Stimulated activated CD8-positive, alpha-beta memory T cell treated with anti-CD3 and anti-CD28 coated beads, Interleukin-4, amount 100 ng/mL, for 1 hour (primary cell): ENCODE results near the gene ENKD1.

Experiments used
- DNase-seq, 2 donors: peaks; one replicate each; pipeline ENCODE4 v3.0.0-alpha.2; 2020; ENCODE audit warnings: low read depth in 2 of 2, low spot score in 1 of 2

The ENKD1 gene

DNA sequence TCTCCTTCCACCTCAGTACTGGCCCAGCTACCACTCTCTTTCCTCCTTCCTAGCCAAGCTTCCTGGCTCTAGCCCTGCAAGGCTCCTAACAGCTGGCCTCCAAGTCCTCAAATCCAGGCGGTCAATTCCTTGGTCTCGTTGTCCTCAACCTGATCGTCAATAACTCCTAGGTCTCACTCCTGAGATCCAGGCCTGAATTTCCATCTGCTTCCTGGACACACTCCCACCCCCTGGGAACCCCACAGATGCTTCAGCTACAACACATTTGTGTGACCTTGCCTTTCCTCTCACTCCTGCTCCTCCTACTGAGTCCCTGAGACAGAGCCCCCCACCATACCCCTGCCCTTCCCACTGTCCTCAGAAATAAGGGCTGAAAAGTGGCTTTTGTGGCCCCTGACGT, 2.3 kb downstream of the ENKD1 start:
- DNase-seq: no peak

DNA sequence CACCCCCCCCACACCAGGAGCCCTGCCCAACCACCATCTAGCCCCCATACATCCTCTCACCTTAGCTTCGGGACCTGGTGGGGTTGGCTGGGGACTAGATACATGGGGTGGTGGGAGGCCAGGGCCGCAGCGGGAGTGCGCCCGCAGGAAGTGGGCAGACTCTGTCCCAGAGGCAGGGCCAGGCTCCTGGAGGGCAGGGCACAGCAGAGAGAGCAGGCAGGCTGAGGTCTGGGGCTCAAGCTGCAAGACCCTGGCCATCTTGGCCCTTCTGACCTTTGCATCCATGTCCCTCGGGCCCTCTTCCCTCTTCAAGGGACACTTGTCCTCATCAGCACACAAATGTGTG, 2.7 kb downstream of the ENKD1 start:
- DNase-seq: no peak

DNA sequence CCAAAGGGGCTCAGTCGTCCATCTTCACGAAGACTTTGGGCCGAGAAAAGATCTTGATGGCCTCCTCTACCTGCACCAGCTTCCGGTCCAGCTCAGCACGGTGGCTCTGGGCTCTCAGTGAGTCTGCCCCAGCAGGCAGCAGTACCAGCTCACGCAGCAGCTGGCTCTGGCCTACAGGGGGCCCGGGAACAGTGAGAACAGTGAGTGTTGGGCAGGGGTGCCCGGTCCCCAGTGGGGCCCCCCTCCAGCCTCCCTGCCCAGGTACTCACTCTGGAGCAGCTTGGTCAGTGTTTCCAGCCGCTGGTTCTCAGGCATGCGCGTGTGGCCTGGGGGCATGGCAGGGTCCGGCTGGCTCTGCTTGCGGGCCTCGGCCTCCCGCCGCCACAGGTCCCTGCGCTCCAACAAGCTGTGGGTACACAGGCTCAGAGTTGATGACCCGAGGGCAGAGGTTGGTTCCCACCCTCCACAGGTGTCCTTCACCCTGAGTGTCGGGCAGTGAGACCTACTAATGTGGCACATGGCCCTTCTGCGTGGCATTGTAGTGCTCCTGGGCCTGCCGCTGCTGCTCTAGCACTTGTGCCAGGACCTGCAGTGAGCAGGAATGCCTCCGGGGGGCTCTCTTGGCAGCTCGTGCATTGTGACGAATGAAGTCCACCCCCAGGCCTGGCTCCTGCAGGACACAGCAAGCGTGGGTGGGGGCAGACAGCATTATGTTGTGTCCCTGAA, 3.2 kb downstream of the ENKD1 start:
- DNase-seq: no peak

DNA sequence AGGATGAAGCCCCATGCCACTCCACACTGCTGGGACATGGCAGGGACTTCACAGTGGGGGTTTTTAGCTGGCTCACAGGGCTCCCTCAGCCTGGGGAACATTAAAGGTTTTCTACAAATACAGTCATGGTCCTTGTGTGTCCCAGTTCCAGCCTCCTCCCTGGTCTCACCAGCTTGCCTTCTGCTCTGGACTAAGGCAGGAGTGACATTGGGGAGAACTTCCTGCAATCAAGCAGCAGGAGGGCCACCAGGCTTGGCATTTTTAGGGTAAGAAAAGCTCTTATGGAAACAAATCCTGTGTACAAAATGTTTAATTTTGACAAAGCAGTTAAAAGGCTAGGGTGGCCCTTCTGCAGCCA, 3.9 kb downstream of the ENKD1 start:
- DNase-seq: no peak

DNA sequence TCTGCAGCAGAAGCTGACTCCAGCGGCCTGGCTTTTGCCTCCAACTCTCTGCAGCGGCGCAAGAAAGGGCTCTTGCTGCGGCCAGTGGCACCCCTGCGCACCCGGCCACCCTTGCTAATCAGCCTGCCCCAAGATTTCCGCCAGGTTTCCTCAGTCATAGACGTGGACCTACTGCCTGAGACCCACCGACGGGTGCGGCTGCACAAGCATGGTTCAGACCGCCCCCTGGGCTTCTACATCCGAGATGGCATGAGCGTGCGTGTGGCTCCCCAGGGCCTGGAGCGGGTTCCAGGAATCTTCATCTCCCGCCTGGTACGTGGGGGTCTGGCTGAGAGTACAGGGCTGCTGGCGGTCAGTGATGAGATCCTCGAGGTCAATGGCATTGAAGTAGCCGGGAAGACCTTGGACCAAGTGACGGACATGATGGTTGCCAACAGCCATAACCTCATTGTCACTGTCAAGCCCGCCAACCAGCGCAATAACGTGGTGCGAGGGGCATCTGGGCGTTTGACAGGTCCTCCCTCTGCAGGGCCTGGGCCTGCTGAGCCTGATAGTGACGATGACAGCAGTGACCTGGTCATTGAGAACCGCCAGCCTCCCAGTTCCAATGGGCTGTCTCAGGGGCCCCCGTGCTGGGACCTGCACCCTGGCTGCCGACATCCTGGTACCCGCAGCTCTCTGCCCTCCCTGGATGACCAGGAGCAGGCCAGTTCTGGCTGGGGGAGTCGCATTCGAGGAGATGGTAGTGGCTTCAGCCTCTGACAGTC, 4.5 kb downstream of the ENKD1 start:
- DNase-seq: no peak

DNA sequence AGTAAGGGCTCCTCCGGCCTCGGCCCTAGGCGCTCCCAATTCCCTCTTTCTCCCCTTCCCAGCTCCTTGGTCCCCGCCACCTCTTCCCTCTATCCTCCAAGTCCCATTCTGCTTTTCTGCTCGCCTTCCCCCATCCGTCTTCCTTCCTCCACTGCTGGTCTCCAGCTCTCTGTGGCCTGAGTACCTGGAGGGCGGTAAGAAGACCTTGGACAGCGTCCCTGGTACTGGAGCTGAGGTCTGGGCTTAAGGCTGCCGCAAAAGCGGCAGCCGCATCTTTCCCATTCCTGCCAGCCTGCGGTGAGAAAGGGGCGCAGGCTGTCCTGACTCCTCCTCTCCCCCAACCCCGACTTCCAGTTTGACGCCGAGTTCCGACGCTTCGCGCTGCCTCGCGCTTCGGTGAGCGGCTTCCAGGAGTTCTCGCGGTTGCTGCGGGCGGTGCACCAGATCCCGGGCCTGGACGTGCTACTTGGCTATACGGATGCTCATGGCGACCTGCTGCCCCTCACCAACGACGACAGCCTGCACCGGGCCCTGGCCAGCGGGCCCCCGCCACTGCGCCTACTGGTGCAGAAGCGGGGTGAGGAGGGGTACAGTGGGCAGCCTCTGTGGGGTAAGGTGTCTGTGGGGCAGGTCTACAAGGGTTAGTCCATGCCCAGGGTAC, 5.3 kb downstream of the ENKD1 start:
- DNase-seq: no peak

DNA sequence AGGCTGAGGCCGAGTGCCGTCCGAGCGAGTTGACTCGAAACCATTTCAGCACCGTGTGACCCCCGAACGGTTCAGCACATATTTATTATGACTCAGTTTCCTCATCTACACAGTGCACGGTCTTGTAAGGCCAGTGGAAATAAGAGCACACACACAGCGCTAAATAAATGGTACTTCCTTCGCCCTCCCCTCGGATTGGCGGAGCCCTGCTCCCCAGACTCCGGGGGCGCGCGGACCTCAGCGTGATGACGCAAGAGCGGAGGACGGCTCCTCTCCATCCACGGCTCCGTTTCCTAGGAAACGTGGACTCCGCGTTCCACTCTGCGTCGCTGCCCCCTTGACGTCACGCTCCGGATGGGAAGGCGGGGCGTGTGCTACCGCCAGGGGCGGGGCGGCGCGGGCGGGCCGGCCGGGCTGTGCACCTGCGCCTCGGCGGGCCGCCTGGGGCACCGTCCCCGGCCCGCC, 6.0 kb downstream of the ENKD1 start, which contains the start of gene PARD6A:
Gene PARD6A, plus strand, starts transcription at position 397 of the 465 bp plus-strand sequence. CDS start 79 bp downstream, outside the sequence.
- peak; percentile 75 to 86 for DNase-seq

DNA sequence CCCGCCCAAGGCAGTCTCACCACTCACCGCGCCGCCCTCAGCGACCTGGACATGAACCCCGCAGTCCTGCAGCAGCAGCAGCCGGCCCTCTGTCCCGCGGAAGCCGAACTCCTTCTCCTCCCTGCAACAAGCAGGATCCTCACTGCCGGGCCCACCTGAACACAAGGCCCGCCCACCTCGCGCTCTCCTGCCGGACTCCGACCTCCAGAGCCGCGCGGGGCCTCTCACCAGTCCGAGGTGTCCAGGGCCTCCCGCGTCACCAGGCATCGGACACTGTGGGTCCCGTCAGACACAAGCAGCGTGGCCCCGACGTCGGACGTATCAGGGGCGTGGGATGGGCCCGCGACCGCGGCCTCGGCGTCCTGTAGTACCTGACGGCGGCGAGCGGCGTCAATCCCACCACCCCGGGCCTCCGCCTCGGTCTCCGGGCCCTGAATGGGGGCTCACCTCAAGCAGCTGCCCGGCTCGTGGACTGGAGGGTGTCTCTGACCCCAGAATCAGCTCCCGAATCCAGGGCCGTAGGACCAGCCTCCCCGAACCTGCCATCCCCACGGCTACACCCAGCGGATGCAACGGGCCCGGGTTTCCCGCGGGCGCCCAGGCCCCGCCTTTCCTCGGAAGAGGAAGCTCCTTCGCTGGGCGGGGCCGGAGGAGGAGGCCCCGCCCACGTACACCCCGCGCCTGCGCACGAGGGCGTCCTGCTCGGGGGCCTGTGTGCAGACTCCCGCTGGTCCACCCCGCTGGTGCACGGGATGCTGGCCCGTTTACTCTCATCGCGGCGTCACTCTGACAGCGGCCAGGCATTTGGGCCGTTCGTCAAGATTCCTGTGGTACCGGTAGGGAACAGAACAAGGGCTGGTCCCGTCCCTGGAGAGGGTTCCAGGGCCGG, 6.6 kb downstream of the ENKD1 start, which contains the start of gene ACD:
Gene ACD, minus strand, starts transcription at position 586 of the 889 bp plus-strand sequence. Its CDS starts 40 bp downstream, at position 546.
- DNase-seq: peak; percentile 76 to 85

DNA sequence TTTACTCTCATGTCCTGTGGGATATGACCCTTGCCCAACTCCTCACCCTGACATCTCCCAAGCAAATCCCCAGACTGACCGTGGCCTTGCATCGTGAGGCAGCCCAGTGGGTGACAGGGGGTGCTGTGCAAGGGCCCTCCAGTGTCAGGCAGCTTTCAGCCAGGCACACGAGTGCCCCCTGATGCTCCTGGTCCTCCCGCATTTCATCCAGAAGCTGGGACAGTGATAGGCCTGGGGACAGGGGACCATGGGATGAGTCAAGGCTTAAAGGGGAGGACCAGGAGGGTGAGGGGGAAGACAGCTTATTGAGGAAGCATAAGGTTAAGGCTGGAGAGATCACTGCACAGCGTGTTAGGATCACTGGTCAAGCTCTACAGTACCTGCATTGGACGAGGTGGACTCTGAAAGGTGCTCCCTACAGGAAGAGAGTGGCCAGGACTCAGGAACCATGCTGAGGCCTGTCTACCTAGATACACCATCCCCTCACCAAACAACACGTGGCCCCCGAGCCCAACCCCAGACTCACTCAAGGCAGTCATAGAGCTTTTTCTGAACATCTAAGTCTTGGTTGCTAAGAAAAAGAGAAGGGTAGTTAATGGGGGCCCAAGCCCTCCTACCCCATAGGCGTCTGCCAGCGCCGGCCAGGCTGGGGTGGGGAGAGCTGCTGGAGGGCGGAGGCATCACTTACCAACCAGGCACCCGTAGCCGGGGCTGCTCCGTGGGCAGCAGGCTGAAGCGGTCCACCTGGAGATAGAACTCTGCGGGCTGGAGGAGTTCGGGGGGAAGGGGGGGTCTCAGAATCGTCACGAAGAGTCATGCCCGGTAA, 7.5 kb downstream of the ENKD1 start:
- DNase-seq: no peak

DNA sequence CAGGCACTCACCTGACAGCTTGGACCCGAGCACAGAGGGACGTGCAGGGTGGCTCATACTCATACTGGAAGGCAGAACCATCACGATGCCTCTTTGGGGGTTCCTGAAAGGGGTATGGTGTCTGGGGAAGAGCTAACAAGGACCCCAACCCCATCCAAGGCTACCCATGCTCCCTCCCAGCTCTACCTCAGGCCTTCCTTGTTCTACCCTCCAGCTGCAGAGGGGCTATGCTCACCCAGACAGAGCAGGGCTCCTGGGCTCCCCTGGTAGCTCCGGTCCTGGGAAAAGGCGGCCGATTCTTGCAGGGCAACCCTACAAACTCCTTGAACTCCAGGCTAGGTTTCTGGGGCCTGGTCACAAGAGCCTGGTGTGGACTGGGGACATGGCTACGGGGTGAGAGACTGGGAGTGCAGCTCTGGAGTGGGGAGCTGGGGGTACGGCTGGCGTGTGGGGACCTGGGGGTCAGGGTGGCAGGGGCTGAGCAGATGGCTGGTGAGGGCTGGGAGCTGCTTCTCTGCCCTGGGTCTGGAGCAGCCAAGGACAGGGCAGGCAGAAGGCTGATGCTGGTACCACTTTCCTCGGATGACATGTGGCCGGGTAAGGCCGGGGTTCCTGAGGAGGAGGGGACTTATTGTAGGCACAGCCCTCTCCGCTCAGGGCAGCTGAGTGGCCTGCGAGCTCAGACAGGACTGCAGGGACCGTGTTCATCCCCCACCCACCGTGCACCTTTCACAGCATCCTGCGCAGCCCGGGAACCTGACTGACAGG, 8.6 kb downstream of the ENKD1 start:
- DNase-seq: no peak

DNA sequence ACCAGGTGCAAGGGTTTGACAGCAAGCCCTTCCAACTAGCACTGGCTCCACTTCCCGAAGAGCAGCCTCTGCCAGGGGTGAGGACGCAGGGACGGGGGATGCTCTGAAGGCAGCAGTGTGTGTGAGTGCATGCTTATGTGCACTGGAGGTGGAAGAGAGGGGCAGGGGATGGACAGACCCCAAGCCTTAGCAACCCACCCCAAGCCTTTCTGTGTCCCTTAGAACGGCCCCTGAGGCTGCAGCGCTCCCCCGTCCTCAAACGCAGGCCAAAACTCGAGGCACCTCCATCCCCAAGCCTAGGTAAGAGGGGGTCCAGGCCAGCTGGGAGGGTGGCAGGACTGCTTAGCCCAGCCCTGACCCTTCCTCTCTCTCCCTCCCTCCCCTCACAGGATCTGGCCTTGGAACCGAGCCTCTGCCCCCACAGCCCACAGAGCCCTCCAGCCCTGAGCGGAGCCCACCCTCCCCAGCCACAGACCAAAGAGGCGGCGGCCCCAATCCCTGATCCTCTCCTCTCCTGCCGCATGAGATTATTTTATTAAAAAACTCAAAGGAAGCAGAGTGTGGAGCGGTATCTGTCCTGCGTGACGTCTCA, 9.4 kb downstream of the ENKD1 start:
- DNase-seq: no peak

DNA sequence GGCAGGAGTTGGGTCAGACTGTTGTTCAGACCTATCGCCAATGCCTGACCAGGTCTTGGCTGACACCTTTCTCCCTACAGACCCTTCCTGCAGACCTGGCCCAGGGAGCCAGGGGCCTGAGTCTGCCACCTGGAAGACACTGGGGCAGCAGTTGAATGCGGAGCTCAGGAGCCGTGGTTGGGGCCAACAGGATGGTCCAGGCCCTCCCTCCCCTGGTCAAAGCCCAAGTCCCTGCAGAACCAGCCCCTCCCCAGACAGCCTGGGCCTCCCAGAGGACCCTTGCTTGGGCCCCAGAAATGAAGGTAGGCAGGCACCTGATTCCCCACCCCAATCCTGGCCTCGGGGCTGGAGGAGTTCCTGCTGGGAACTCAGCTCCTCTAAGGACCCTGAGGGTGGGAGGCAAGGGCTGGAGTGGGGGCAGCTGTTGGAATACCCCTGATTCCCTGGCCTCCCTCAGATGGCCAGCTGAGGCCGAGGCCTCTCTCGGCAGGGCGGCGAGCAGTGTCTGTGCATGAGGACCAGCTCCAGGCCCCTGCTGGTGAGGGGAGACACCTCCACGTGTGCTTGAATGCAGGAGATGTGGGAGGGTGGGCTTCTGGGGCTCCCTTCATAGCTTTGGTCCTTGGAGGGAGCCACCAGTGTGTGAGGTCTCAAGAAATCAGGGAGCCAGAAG, 10.1 kb downstream of the ENKD1 start:
- no peak for DNase-seq

DNA sequence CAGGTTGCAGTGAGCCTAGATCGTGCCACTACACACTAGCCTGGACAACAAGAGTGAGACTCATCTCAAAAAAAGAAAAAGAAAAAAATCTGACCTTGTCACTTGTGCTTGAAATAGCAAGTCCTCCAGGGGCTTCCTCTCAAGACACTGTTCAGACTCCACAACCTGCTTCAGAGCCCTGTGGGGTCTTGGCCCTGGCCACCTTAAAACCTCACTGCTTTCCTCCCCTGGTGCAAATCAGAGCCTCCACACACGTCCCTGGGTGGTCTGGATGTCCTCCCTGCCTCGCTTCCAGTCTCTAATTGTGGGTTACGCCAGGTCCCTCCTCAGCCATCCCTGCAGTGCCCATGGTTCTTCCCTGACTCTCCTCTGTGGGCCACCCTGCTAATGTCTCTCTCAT, 11.2 kb downstream of the ENKD1 start:
- no peak for DNase-seq

DNA sequence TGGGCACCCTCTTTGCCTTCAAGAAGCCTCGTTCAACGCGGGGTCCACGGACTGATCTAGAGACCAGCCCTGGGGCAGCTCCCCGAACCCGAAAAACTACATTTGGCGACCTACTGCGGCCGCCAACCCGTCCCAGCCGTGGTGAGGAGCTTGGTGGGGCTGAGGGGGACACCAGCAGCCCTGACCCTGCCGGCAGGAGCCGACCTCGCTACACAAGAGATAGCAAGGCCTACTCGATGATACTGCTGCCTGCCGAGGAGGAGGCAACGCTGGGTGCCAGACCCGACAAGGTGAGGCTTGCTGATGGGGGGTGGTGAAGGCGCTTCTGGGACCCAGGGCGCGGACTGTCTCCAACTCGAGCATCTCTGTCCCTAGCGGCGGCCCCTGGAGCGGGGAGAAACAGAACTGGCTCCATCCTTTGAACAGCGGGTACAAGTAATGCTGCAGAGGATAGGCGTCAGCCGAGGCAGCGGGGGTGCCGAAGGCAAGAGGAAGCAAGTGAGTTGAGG, 12.1 kb downstream of the ENKD1 start:
- no peak for DNase-seq

DNA sequence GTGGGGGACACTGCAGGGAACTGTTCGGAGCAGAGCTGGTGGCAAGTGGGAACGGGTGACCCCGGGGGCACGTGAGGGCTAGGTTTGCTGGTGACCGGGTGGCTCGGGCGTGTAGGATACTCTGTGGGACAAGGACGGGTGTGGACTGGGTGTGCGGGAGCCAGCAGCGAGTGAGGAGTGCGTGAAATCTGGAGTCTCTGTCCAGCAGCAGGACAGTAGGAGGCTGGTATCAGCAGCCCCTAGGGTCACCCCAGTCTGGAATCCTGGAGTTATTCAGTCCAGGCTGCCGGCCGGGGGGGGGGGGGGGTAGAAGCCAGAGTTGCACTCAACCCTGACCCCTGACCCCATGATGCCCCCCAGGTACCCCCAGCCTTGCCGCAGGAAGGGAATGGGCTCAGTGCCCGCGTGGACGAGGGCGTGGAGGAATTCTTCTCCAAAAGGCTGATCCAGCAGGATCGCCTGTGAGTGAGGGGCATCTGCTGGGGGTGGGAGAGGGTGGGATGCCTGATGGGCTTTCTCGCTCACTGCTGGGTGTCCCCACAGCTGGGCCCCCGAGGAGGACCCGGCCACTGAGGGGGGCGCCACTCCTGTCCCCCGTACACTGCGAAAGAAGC, 12.7 kb downstream of the ENKD1 start:
- DNase-seq: no peak

DNA sequence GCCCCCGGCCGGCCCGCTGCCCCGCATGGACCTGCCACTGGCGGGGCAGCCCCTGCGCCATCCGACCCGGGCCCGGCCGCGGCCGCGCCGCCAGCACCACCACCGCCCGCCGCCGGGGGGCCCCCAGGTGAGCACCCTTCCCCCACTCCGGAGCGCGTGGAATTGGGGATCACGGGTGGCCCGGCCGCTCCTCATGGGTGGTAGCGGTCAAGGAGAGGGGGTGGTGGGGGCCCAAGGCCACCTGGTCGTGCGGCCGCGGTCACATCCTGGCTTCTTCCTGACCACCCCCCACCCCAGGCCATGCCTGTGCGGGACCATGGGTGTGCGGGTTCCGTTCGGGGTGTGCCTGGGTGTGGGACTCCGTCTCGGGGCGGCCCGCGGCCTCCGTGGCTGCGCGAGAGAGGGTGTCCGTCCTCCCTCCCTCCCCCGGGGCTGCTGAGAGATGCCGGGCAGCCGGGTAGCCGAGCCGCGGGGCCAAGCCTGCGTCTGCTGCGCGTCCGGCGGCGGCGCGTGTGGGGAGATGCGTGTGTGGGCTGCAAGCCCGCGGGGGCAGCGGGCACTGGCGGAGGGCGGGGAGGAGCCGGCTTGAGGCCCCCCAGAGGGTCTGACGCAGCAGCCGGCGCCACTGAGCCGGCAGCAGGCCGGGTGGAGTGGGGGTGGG, 13.3 kb downstream of the ENKD1 start:
- DNase-seq: no peak

DNA sequence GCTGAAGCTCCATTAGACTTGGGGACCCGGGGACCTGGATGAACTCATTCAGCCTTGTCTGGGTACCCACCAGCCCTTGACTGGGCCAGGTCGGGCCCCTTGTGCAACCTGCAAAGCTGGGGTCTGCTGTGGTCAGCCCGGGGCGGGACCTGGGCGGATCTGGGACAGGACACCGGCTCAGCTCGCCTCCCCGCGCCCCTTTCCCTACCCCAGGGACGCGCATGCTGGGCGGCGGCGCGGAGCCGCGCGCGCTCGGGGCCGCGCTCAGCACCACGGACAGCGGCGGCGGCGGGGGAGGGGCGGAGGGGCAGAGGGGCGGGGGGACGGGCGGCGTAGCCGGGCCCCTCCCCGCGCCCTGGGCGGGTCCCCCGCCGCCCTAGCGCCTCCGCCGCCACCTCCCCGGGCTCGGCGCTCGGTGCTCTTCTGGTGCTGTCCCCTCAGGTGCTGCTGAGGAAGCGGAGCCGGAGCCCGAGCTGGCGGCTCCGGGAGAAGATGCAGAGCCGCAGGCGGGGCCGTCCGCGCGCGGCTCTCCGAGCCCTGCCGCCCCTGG, 13.9 kb downstream of the ENKD1 start:
- DNase-seq: no peak
